GM13977 (cell line): Measurements from ENCODE around the gene TGFBR3L.
A peak's percentile ranks its signal among the peaks of the same experiment; 100 is the strongest.

Experiments used
- DNase-seq: peaks from one replicate; pipeline ENCODE4 v3.0.0; 2012; ENCODE audit warnings: low spot score
- in situ Hi-C: fragments of 300-500 bp; cut with MboI; formaldehyde crosslinking; loops from one replicate; pipeline ENCODE4 v1.12.0; 2022; ENCODE audit warnings: low sequenced_read_pairs, low pct_unique_long_range_greater_than_20kb, mixed read lengths, inconsistent platforms; ENCODE audit not compliant: unreplicated experiment
- TF ChIP-seq, protein P1 (sequence below): IDR thresholded peaks from 2 replicates; pipeline ENCODE4 v1.5.1; 2012; ENCODE audit warnings: mild to moderate bottlenecking, control low read depth; ENCODE audit not compliant: insufficient read depth; ENCODE audit errors: extremely low read depth, missing control alignments

TGFBR3L gene

DNA sequence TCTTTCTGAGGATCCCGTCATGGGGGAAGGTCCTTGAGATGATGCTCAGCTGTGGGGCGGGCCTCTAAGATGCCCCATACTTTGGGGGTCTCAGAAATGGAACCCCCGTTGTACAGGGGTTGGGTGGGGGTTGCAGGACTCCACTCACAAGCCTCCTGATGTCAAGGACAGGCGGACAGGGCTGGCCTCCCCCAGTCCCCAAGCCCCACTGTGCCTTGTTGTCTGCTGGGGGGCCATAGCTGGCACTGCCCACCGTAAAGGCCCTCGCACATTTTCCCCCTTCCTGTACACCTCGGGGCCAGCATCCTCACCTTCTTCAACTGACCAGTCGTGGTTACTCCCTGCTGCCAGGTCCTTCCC, 8.2 kb downstream of the TGFBR3L start:
- TF ChIP-seq, protein P1, sequence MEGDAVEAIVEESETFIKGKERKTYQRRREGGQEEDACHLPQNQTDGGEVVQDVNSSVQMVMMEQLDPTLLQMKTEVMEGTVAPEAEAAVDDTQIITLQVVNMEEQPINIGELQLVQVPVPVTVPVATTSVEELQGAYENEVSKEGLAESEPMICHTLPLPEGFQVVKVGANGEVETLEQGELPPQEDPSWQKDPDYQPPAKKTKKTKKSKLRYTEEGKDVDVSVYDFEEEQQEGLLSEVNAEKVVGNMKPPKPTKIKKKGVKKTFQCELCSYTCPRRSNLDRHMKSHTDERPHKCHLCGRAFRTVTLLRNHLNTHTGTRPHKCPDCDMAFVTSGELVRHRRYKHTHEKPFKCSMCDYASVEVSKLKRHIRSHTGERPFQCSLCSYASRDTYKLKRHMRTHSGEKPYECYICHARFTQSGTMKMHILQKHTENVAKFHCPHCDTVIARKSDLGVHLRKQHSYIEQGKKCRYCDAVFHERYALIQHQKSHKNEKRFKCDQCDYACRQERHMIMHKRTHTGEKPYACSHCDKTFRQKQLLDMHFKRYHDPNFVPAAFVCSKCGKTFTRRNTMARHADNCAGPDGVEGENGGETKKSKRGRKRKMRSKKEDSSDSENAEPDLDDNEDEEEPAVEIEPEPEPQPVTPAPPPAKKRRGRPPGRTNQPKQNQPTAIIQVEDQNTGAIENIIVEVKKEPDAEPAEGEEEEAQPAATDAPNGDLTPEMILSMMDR = no peak
- no peak for DNase-seq
- in situ Hi-C loops = no loop called here

DNA sequence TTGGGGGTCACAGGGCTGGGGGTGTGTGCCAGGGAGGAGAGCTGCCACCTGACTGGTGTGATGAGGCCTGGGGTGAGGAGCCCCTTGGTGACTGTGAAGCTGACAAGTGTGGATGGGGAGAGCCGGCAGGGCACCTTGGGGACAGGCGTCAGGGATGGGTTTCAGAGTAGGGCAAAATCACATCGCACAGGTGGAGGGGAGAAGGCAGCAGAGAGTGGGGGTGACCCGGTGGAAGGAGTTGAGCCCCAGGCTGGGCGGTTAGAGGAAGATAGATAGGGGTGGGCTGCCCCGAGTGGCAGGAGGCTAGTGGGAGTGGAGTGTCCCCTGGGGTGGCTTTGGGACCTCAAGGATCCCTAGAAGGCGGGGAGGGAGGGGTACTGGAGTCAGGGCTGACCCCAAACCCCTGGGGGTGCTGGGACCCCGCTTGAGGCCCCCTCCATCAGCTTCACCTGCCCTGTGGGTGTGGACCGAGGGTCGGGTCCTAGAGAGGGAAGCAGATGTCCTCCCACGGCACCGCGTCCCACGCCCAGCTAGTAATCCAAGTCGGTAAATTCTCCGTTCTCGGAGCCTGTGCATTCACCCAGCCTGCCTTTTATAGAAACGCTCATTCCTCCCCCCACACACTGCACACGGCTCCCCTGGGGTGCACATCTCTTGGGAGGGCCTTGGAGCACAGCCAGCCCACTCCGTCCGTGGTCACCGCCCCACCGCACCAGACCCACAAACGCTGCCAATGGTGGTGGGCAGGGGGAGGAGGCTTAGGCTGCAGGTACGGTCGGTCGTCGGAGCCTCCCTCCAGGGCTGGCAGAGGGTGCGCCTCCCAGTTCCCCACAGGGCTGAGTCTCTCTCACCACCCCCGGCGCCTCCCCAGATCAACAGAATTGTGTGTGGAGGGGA, 8.9 kb downstream of the TGFBR3L start:
- in situ Hi-C loops = no loop called here
- DNase-seq = no peak
- TF ChIP-seq, protein P1 = no peak

DNA sequence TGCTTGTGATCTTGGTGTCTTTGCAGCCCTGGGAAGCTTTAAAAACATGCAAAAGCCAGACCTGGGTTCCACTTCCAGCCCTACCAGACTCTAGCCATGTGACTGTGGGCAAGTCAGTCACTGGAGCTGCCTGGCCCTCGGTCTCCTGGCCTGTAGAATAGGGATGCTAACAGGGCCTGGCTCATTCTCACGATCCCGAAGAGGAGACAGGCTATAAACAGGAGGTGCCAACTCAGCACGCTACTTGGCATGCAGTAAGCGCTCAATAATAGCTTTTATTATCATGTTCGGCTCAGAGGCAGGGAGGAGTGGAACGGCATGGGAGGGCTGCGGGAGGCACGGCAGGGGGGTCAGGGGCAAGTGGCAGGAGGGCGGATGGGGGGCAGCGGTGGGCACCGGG, 9.6 kb downstream of the TGFBR3L start:
- no peak for DNase-seq
- in situ Hi-C loops = no loop called here
- TF ChIP-seq, protein P1 = no peak

DNA sequence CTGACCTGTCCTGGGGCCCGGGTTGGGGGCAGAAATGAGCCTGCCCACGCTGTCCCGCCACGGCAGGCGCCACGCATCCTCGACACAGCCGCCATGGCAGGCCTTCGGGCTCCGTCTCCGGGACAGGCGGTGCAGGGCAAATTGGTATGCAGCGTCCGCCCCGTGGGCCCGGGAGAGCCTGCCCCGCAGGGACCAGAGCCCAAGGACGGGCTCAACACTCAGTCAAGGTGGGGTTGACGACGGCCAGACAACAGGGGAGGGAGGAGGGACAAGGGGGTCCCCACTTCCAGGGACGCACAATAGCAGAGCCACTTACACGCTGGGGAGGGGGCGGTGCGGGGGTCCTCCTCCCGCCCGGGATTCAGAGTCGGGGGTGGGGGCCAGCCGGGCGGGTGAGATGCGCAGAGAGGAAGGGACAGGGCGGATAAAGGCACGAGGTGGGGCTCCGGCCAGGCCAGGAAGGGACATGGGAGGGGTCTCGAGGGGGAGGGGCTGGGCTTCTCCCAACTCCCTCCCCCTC, 10.1 kb downstream of the TGFBR3L start:
- TF ChIP-seq, protein P1 = no peak
- DNase-seq = no peak
- in situ Hi-C loops = no loop called here

DNA sequence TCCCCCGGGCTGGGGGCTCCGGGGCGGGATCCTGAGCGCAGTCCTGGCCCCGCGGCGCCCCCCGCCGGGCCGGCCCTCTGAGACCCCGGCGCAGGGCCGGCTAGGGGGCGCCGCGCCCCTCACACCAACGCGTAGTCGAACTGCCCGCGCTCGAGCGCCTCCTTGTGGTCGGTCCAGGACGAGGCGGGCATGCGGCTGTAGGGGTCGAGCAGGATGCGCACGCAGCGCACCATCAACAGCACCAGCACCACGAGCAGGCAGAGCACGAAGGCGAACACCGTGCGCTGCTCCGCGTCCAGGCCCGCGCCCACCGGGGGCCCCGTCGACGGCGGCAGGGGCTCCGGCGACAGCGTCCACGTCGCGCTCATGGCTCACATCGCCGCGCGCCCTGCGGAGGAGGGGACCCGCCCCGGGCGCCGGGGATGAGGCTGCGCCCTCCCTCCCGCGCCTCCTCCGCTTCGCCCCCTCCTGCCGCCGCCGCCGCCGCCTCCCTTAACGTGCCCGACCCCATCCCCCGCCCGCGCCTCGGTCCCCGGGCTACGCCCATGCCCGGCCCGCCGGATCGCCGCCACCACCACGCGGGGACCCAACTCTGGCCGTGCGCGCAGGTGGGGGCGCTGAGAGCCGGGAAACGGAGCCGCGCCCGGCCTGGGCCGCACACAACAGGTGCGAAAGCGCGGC, 10.7 kb downstream of the TGFBR3L start:
- peak; percentile 95 for DNase-seq
- TF ChIP-seq, protein P1 = peak; percentile 98
- in situ Hi-C loops = no loop called here

DNA sequence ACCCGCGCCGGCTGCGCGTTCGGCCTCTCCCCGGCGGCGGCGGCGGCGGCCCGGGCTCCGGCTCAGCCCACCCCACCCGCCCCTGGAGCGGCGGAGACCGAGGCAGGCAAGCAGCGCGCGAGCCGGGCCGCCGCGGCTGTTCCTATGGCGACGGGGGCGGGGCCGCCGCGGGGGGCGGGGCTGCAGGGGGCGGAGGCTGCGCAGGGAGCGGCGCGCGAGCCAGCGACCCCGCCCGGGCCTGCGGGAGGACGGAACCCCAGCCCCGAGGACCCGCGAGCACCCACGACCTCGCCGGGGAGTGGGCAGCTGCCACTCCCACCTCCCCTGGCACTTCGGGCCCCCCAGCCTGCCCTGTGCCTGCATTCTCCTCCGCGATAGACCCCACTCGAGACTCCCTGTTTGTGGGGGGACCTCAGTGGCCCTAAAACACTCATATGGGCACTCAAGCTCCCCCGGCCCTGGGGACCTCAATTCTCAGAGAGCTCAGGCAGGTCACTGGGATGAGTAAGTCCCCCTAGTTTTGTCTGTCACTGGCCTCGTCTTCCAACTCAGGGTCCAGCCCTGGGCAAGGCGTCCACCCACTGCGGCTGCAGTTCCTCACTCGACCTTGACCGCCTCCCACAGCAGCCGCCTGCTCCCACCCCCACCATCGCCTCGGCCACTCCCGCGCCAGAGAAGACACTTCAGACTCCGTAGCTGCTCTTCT, 11.5 kb downstream of the TGFBR3L start, which contains the start of gene CTXN1:
TSS of gene CTXN1 (minus strand) at position 115 of the 706 bp plus-strand sequence. CDS start 597 bp downstream, outside the sequence.
- peak; percentile 97 for DNase-seq
- TF ChIP-seq, protein P1 = no peak
- in situ Hi-C loops = no loop called here
